ENCODE results near the gene ATP6V0C. TPM values are rescaled to one million over a fixed set of nuclear protein-coding genes. Genes with fewer than 3 reads are reported as not detected.

The ATP6V0C gene
- total and polyA plus RNA-seq, 3 donors from 2014 or later, result 180 to 190 (median 182) TPM

DNA sequence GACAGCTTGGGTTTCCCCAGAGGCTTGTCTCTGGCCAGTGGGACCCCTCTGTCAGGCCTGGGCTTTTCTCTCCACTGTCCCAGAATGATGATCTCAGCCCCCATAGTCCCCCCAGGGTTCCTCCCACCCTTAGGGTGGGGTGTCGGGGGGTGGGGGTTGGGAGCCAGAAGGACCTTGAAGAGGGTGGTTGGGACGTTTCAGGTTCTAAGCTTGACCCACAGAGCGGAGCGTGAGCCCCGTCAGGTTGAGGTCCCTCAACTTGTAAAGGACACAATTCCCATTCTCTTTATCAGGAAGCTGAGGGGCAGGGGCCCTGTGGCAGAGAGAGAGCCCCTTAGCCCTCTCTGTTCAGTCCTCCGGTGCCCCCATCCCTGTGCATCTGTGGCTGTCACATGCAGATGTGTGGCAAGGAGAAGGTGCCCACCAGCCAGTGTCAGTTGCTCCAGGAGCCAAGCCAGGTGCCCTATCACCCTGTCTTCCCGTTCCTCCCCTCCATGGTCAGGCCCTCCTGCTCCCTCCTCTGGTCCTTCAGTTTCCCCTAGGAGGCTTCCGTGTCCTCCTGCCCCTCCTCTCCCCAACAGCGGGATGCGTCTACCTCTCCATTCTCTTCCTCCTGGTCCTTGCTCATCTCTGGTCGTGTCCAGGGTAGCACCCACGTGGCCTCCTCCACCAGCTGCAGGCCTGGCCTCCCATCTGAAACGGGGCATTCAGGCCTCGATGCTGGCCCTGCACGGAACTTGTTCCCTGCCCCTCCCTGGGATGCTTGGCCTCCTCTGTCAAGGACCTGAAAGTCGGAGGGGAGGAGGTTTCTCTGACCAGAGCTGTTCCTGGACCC is 44.1 kb upstream of the ATP6V0C start:
- WGBS, 2 donors, result 55 to 61% methylated on average over 14 to 16 of the region's 16 CpGs
- H3K4me1 ChIP-seq, result peaks cover 34% of the 10 kb centered on the region
- intact Hi-C loops (cut with DNase I; ENCODE audit: low total_unique reads), result no loop called here
- no peaks in the 10 kb centered on the region for H3K9me3 ChIP-seq
- H3K27me3 ChIP-seq, result no peaks in the 10 kb centered on the region
- H3K4me3 ChIP-seq, result no peak overlapping the region
- no peak for DNase-seq
- TF ChIP-seq POLR2A (IDR thresholded peaks at IDR 0.05) (no peak), CTCF (IDR thresholded peaks at IDR 0.05) (no peak)
- no peak overlapping the region for H3K27ac ChIP-seq
- no peaks in the 10 kb centered on the region for H3K36me3 ChIP-seq (ENCODE audit: low read depth, missing control alignments)

DNA sequence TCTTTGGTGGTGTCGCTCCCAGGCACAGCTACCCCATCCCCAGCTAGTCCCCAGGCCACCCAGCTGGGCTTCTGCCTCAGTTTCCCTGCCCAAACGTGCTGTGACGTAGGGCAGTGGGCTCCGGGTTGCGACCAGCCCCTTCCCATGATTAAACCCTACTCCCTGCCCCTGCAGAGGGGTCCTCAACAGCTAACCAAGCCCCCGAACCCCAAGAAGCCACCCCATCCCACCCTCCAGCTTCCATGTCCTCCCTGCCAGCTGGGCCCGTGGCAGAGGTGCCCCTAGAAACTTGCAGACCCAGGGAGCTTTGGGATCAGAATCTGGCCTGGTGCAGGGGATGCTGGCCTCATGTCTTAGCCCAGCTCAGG is 43.5 kb upstream of the ATP6V0C start:
- DNase-seq, result no peak
- intact Hi-C loops (cut with DNase I; ENCODE audit: low total_unique reads), result no loop called here
- Histone ChIP-seq H3K4me1 (peaks cover 34% of the 10 kb centered on the region), H3K36me3 (ENCODE audit: low read depth, missing control alignments) (no peaks in the 10 kb centered on the region), H3K27me3 (no peaks in the 10 kb centered on the region), H3K4me3 (no peak overlapping the region), H3K9me3 (no peaks in the 10 kb centered on the region), H3K27ac (no peak overlapping the region)
- 80 to 85% methylated on average over 1 to 7 of the region's 7 CpGs for WGBS, 2 donors
- TF ChIP-seq POLR2A (IDR thresholded peaks at IDR 0.05), result no peak
- TF ChIP-seq CTCF (IDR thresholded peaks at IDR 0.05), result no peak

DNA sequence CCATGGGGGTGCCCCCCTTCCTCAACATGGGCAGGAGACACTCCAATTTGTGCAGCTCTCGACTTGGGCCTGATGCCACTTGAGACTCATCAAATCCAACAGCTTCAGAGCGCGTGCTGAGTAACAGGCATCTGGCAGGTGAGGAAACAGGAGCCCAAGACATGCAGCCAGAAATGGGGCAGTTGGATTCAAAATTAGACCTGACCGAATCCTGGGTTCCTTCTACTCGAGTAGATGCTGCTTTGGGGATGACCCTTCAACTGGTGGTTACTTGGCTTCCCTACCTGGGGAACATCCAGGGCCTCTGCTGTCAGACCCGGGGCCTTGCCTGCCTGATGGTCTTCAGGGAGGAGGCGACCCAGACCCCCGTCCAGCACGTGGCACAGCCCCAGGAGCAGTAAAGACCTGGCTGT is 43.1 kb upstream of the ATP6V0C start:
- H3K9me3 ChIP-seq, result no peaks in the 10 kb centered on the region
- H3K27me3 ChIP-seq, result no peaks in the 10 kb centered on the region
- 47 to 51% methylated on average over 4 to 8 of the region's 9 CpGs for WGBS, 2 donors
- TF ChIP-seq POLR2A (IDR thresholded peaks at IDR 0.05), result no peak
- TF ChIP-seq CTCF (IDR thresholded peaks at IDR 0.05), result no peak
- no peak overlapping the region for H3K4me3 ChIP-seq
- peak overlapping the region in 1 of 2 donors; percentile 24 for H3K27ac ChIP-seq
- peaks cover 36% of the 10 kb centered on the region for H3K4me1 ChIP-seq
- DNase-seq, result no peak
- no peaks in the 10 kb centered on the region for H3K36me3 ChIP-seq (ENCODE audit: low read depth, missing control alignments)
- intact Hi-C loops (cut with DNase I; ENCODE audit: low total_unique reads), result no loop called here

- Histone ChIP-seq H3K9me3 (no peaks in the 10 kb centered on the region), H3K4me3 (peak within 1 kb of the TSS in 1 of 2 donors; percentile 26), H3K27ac (peak within 1 kb of the TSS in 1 of 2 donors; percentile 24), H3K4me1 (peaks cover 39% of the 10 kb centered on the region), H3K27me3 (no peaks in the 10 kb centered on the region), H3K36me3 (ENCODE audit: low read depth, missing control alignments) (no peaks in the 10 kb centered on the region)
- DNase-seq, result no peak
- TF ChIP-seq POLR2A (IDR thresholded peaks at IDR 0.05) (no peak), CTCF (IDR thresholded peaks at IDR 0.05) (no peak)
- intact Hi-C loops (cut with DNase I; ENCODE audit: low total_unique reads), result no loop called here
- WGBS, 2 donors, result 0 to 2% methylated on average over 10 to 19 of the region's 59 CpGs
Observed at GRCh38 chr16:2471016-2471652, 42.6 kb upstream of the ATP6V0C start, which contains the start of gene NTN3. NTN3 (plus strand) TSS chr16:2471297; CDS start chr16:2471702, 405 bp downstream.

Data from testis (tissue), 3 donors.